Measurements from ENCODE around the gene GPC6. TPM values are rescaled to one million over a fixed set of nuclear protein-coding genes. Genes with fewer than 3 reads are reported as not detected.

GPC6 gene
- total and polyA plus RNA-seq, 2 experiments from 2014 or later: 14.4 to 20.8 TPM

DNA sequence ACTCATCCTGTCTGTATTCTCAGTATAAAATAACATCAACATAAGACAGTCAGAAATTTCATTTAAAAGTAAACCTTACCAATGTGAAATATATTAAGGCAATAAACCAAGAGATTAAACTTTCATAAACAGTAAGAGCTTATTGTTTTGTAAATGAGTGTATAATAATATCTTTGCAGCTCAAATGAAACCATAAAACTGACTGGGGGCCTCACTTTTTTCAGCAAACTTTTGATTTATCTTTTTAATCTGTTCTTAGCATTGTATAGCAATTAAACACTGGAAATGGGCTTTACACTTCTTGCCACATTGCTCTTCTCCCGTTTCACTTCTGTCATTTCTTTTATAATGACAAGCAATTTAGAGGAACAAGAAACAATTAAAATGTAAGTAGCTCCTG lies 580.3 kb downstream of the GPC6 start:
- Histone ChIP-seq H4K20me1 (ENCODE audit: insufficient read depth) (no peaks in the 10 kb centered on the region), H3K4me1 (ENCODE audit: insufficient read depth) (no peaks in the 10 kb centered on the region), H3K27ac (no peak overlapping the region), H3K4me3 (no peak overlapping the region), H3K79me2 (ENCODE audit: insufficient read depth) (no peaks in the 10 kb centered on the region), H3K9me2 (ENCODE audit: insufficient read depth) (0 out of 2 replicates have a peak, but pooled peaks cover 2% of the 10 kb centered on the region), H3K36me3 (ENCODE audit: low read depth) (no peaks in the 10 kb centered on the region), H3K27me3 (replicated peaks; ENCODE audit: insufficient read depth) (no peaks in the 10 kb centered on the region), H3K4me2 (ENCODE audit: unreplicated experiment) (no peak overlapping the region), H3K9me3 (ENCODE audit: low read depth) (no peaks in the 10 kb centered on the region), H2AFZ (no peak overlapping the region), H3K9ac (no peak overlapping the region), H3F3A (ENCODE audit: insufficient read depth) (no peaks in the 10 kb centered on the region)
- in situ Hi-C loops (cut with MboI): no loop called here
- WGBS, 2 experiments (ENCODE audit: low coverage in 1 of 2, low lambda C conversion rate in 2 of 2, missing lambda C conversion rate in 2 of 2): 13 to 17% methylated on average over 1 of the region's 1 CpG
- no peak for DNase-seq
- TF ChIP-seq EZH2phosphoT487 (IDR thresholded peaks at IDR 0.05; ENCODE audit: insufficient read depth, low read depth): no peak
- no peak for TF ChIP-seq EZH2 (IDR thresholded peaks at IDR 0.05; ENCODE audit: insufficient read depth, poor library complexity, severe bottlenecking)

DNA sequence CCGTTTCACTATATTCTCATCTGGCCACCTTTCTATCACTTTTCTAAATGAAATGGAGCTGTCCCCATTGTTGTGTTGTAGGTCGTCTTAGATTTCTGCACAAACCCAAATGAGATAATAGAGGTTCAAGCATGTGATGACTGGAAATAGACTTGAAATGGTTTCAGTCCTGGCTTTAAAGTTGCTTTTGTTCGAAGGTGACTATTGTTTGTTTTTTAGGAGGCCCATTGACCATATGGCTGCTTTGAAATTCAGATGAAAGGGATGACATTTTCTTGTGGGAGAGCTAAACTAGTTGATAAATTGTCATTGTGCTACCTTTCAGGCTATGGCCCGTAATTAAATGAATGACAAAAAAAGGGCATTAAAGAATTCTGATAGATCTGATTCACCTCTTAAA lies 583.7 kb downstream of the GPC6 start:
- H3K4me3 ChIP-seq: no peak overlapping the region
- H3F3A ChIP-seq (ENCODE audit: insufficient read depth): no peaks in the 10 kb centered on the region
- no peaks in the 10 kb centered on the region for H3K9me2 ChIP-seq (ENCODE audit: insufficient read depth)
- in situ Hi-C loops (cut with MboI): no loop called here
- no peak for DNase-seq
- TF ChIP-seq EZH2 (IDR thresholded peaks at IDR 0.05; ENCODE audit: insufficient read depth, poor library complexity, severe bottlenecking) (no peak), EZH2phosphoT487 (IDR thresholded peaks at IDR 0.05; ENCODE audit: insufficient read depth, low read depth) (no peak)
- no peaks in the 10 kb centered on the region for H3K9me3 ChIP-seq (ENCODE audit: low read depth)
- no peak overlapping the region for H3K9ac ChIP-seq
- no peak overlapping the region for H3K27ac ChIP-seq
- no peak overlapping the region for H2AFZ ChIP-seq
- no peaks in the 10 kb centered on the region for H3K4me1 ChIP-seq (ENCODE audit: insufficient read depth)
- H3K27me3 ChIP-seq (replicated peaks; ENCODE audit: insufficient read depth): no peaks in the 10 kb centered on the region
- 56 to 60% methylated on average over 4 of the region's 4 CpGs for WGBS, 2 experiments (ENCODE audit: low coverage in 1 of 2, low lambda C conversion rate in 2 of 2, missing lambda C conversion rate in 2 of 2)
- no peak overlapping the region for H3K4me2 ChIP-seq (ENCODE audit: unreplicated experiment)
- H3K36me3 ChIP-seq (ENCODE audit: low read depth): no peaks in the 10 kb centered on the region
- H3K79me2 ChIP-seq (ENCODE audit: insufficient read depth): no peaks in the 10 kb centered on the region
- no peaks in the 10 kb centered on the region for H4K20me1 ChIP-seq (ENCODE audit: insufficient read depth)

DNA sequence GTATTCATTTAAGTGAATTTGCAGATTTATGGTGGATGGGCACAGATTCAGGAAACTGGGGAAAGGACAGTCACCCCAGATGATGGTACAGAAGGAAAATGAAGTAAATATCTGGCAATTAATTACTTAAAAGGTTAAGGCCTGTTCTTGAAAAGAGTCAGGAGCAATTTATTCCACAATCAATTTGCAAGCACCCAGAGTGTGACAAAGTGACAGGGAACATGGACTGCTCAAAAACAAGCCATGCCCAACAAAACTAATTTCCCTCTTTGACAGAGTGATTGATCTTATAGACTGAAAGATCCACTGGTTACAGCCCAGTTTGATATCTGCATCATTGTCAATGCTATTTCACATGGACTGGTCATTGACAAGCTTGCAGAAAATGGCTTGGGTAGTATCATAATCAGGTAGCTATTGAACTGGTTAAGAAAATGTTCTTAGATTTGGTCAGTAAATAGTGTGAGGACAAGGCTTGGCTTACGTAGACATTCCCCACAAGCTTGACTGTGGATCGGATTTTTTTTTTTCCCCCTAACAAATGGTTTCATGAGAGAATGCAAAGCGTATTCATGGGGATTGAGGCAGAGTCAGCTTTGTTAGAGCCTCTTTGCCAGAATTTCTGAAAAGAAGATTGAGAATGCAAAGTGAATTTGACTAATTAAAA lies 584.6 kb downstream of the GPC6 start:
- WGBS, 2 experiments (ENCODE audit: low coverage in 1 of 2, low lambda C conversion rate in 2 of 2, missing lambda C conversion rate in 2 of 2): 62 to 69% methylated on average over 3 of the region's 3 CpGs
- no peak overlapping the region for H3K4me3 ChIP-seq
- H3F3A ChIP-seq (ENCODE audit: insufficient read depth): no peaks in the 10 kb centered on the region
- H3K27ac ChIP-seq: no peak overlapping the region
- H3K27me3 ChIP-seq (replicated peaks; ENCODE audit: insufficient read depth): no peaks in the 10 kb centered on the region
- H4K20me1 ChIP-seq (ENCODE audit: insufficient read depth): no peaks in the 10 kb centered on the region
- H3K9me2 ChIP-seq (ENCODE audit: insufficient read depth): no peaks in the 10 kb centered on the region
- H2AFZ ChIP-seq: no peak overlapping the region
- no peaks in the 10 kb centered on the region for H3K4me1 ChIP-seq (ENCODE audit: insufficient read depth)
- no peaks in the 10 kb centered on the region for H3K79me2 ChIP-seq (ENCODE audit: insufficient read depth)
- H3K9ac ChIP-seq: no peak overlapping the region
- H3K9me3 ChIP-seq (ENCODE audit: low read depth): no peaks in the 10 kb centered on the region
- TF ChIP-seq EZH2 (IDR thresholded peaks at IDR 0.05; ENCODE audit: insufficient read depth, poor library complexity, severe bottlenecking): no peak
- no peak for TF ChIP-seq EZH2phosphoT487 (IDR thresholded peaks at IDR 0.05; ENCODE audit: insufficient read depth, low read depth)
- no peaks in the 10 kb centered on the region for H3K36me3 ChIP-seq (ENCODE audit: low read depth)
- no peak for DNase-seq
- H3K4me2 ChIP-seq (ENCODE audit: unreplicated experiment): no peak overlapping the region
- in situ Hi-C loops (cut with MboI): no loop called here

- no peak for TF ChIP-seq EZH2phosphoT487 (IDR thresholded peaks at IDR 0.05; ENCODE audit: insufficient read depth, low read depth)
- TF ChIP-seq EZH2 (IDR thresholded peaks at IDR 0.05; ENCODE audit: insufficient read depth, poor library complexity, severe bottlenecking): no peak
- no peak overlapping the region for H3K27ac ChIP-seq
- no peak overlapping the region for H3K4me3 ChIP-seq
- 91 to 93% methylated on average over 3 of the region's 3 CpGs for WGBS, 2 experiments (ENCODE audit: low coverage in 1 of 2, low lambda C conversion rate in 2 of 2, missing lambda C conversion rate in 2 of 2)
- H2AFZ ChIP-seq: no peak overlapping the region
- in situ Hi-C loops (cut with MboI): no loop called here
- H3K9me3 ChIP-seq (ENCODE audit: low read depth): no peaks in the 10 kb centered on the region
- H3K79me2 ChIP-seq (ENCODE audit: insufficient read depth): no peaks in the 10 kb centered on the region
- DNase-seq: no peak
- no peaks in the 10 kb centered on the region for H3K27me3 ChIP-seq (replicated peaks; ENCODE audit: insufficient read depth)
- H3F3A ChIP-seq (ENCODE audit: insufficient read depth): no peaks in the 10 kb centered on the region
- no peaks in the 10 kb centered on the region for H3K9me2 ChIP-seq (ENCODE audit: insufficient read depth)
- no peaks in the 10 kb centered on the region for H3K36me3 ChIP-seq (ENCODE audit: low read depth)
- no peaks in the 10 kb centered on the region for H4K20me1 ChIP-seq (ENCODE audit: insufficient read depth)
- no peak overlapping the region for H3K4me2 ChIP-seq (ENCODE audit: unreplicated experiment)
- H3K9ac ChIP-seq: no peak overlapping the region
- H3K4me1 ChIP-seq (ENCODE audit: insufficient read depth): no peaks in the 10 kb centered on the region
Measured at GRCh38 chr13:93811738-93812112, 585.1 kb downstream of the GPC6 start.

All from GM23248 (cell line).